Endodermal cell (in vitro differentiated cells): Measurements from ENCODE around the gene GRIP1. TPM values are rescaled to one million over a fixed set of nuclear protein-coding genes. Genes with fewer than 3 reads are reported as not detected.

Experiments used
- DNase-seq: peaks from one replicate; pipeline ENCODE4 v3.0.0-alpha.2; 2017
- H3K27ac ChIP-seq: 2 replicates; pipeline ENCODE4 v1.5.1; 2013; ENCODE audit warnings: mild to moderate bottlenecking, low read depth, low read length, moderate library complexity
- H3K27me3 ChIP-seq: 2 replicates; pipeline ENCODE4 v1.6.1; 2013; ENCODE audit warnings: mild to moderate bottlenecking, low read length, moderate library complexity; ENCODE audit not compliant: insufficient read depth, control insufficient read depth, poor library complexity, severe bottlenecking
- H3K36me3 ChIP-seq: 2 replicates; pipeline ENCODE4 v1.7.0; 2013; ENCODE audit warnings: mild to moderate bottlenecking, low read length, moderate library complexity; ENCODE audit not compliant: control insufficient read depth, insufficient read depth
- H3K4me1 ChIP-seq: one replicate; pipeline ENCODE4 v1.7.0; 2013; ENCODE audit warnings: low read length; ENCODE audit not compliant: control insufficient read depth, insufficient read depth
- H3K4me3 ChIP-seq: 2 replicates; pipeline ENCODE4 v1.5.1; 2013; ENCODE audit warnings: mild to moderate bottlenecking, low read length, moderate library complexity
- H3K9ac ChIP-seq: 2 replicates; pipeline ENCODE4 v1.6.1; 2013; ENCODE audit warnings: mild to moderate bottlenecking, low read length, moderate library complexity; ENCODE audit not compliant: poor library complexity, severe bottlenecking; ENCODE audit errors: extremely low read depth
- H3K9me3 ChIP-seq: 2 replicates; pipeline ENCODE4 v1.6.1; 2013; ENCODE audit warnings: mild to moderate bottlenecking, low read length, moderate library complexity; ENCODE audit not compliant: control insufficient read depth
- H3K27ac Mint-ChIP-seq: 2 replicates; pipeline ENCODE4 v1.8.0; 2020; ENCODE audit warnings: mixed read lengths
- H3K27me3 Mint-ChIP-seq: 2 replicates; pipeline ENCODE4 v1.8.0; 2021; ENCODE audit warnings: mild to moderate bottlenecking, mixed read lengths; ENCODE audit not compliant: insufficient read depth
- H3K36me3 Mint-ChIP-seq: 2 replicates; pipeline ENCODE4 v1.8.0; 2020; ENCODE audit warnings: low read depth, mixed read lengths
- H3K4me1 Mint-ChIP-seq: 2 replicates; pipeline ENCODE4 v1.8.0; 2020; ENCODE audit warnings: mixed read lengths
- H3K4me3 Mint-ChIP-seq: 2 replicates; pipeline ENCODE4 v1.8.0; 2020; ENCODE audit warnings: mild to moderate bottlenecking, moderate library complexity, mixed read lengths
- H3K9me3 Mint-ChIP-seq: 2 replicates; pipeline ENCODE4 v1.8.0; 2020; ENCODE audit warnings: mild to moderate bottlenecking, mixed read lengths
- CTCF ChIP-seq: fragments of 200-600 bp; sonication (generic); conservative IDR thresholded peaks from 2 replicates; pipeline ENCODE4 v1.5.0; 2021; ENCODE audit warnings: antibody characterized with exemption, mild to moderate bottlenecking
- WGBS, 2 experiments: methylation state at CpG; one replicate each; pipeline versions ENCODE4 v1.1.5 to v1.1.7; 2013; ENCODE audit warnings: missing lambda C conversion rate in 2 of 2, mixed read lengths in 1 of 2; ENCODE audit not compliant: insufficient coverage in 1 of 2, insufficient read length in 1 of 2; 5-methylcytosine and 5-hydroxymethylcytosine counted together
- long read RNA-seq, 4 experiments: library from polyadenylated mRNA in 2 of 4; library from RNA in 1 of 4; library from capped mRNA in 1 of 4; stranded (forward) in 3 of 4; unstranded in 1 of 4; transcript quantifications; one replicate each; pipeline ENCODE4 v2.0.0, GENCODE V29; 2020 to 2021; ENCODE audit warnings: inconsistent platforms in 1 of 4
- polyA plus RNA-seq, 2 experiments: library from polyadenylated mRNA; stranded (reverse); fragments of 50-300 nt; gene quantifications; one replicate each; pipeline ENCODE4 v1.2.3, GENCODE V29; 2013
- total RNA-seq, 2 donors: library from RNA; stranded (reverse); fragmentation: NEBNext Ultra II Directional in 1 of 2; extraction: Animal tissue kit (Norgen Biotek cat#: 25700) in 1 of 2; gene quantifications; 2 replicates in 1 of 2; 3 replicates in 1 of 2; pipeline ENCODE4 v1.2.1, GENCODE V29; 2021

The GRIP1 gene
- 10 to 100 TPM; 41.0 to 47.6 TPM for total RNA-seq
- 32.7 TPM for polyA plus RNA-seq (2013, experiment 1 of 2)
- polyA plus RNA-seq (2013, experiment 2 of 2): 26.7 TPM
- long read RNA-seq, experiment 1, partial matches to known transcripts: 0 of 4 reads
- long read RNA-seq, experiment 1, other reads (novel, unspliced or antisense): 4 of 4 reads
- long read RNA-seq, experiment 2, partial matches to known transcripts: 5 of 23 reads
- long read RNA-seq, experiment 2, other reads (novel, unspliced or antisense): 17 of 23 reads
- long read RNA-seq, experiment 3, partial matches to known transcripts: 9 of 15 reads
- long read RNA-seq, experiment 3, other reads (novel, unspliced or antisense): 6 of 15 reads
- long read RNA-seq, experiment 4, partial matches to known transcripts: 0 of 1 reads
- long read RNA-seq, experiment 4, other reads (novel, unspliced or antisense): 1 of 1 reads

- Mint-ChIP-seq H3K9me3 (no peaks in the 10 kb centered on the region), H3K4me1 (peaks cover 35% of the 10 kb centered on the region), H3K27ac (peak within 1 kb of the TSS; percentile 27), H3K4me3 (no peak within 1 kb of the TSS), H3K27me3 (no peaks in the 10 kb centered on the region), H3K36me3 (no peaks in the 10 kb centered on the region)
- DNase-seq: peak; percentile 76
- Histone ChIP-seq H3K9ac (no peak within 1 kb of the TSS), H3K27me3 (no peaks in the 10 kb centered on the region), H3K27ac (no peak within 1 kb of the TSS), H3K36me3 (no peaks in the 10 kb centered on the region), H3K4me3 (no peak within 1 kb of the TSS), H3K4me1 (peaks cover 8% of the 10 kb centered on the region), H3K9me3 (no peaks in the 10 kb centered on the region)
- 76 to 84% methylated on average over 11 to 16 of the region's 16 CpGs for WGBS, 2 experiments
- no peak for TF ChIP-seq CTCF
These were observed at the start of gene GRIP1 for GRCh38 chr12:66678338-66679275. Gene GRIP1, minus strand, starts transcription at chr12:66679076. Its CDS starts 172 bp downstream, at chr12:66678904.

GRCh38 chr12:66726556-66726955 is 47.7 kb upstream of the GRIP1 start:
- Histone ChIP-seq H3K4me1 (no peaks in the 10 kb centered on the region), H3K9ac (no peak overlapping the region), H3K36me3 (no peaks in the 10 kb centered on the region), H3K9me3 (no peaks in the 10 kb centered on the region), H3K27me3 (no peaks in the 10 kb centered on the region), H3K27ac (no peak overlapping the region), H3K4me3 (no peak overlapping the region)
- H3K4me3 Mint-ChIP-seq: no peak overlapping the region
- H3K36me3 Mint-ChIP-seq: no peaks in the 10 kb centered on the region
- H3K27me3 Mint-ChIP-seq: peaks cover 2% of the 10 kb centered on the region
- TF ChIP-seq CTCF: no peak
- no peak for DNase-seq
- no peak overlapping the region for H3K27ac Mint-ChIP-seq
- peaks cover 2% of the 10 kb centered on the region for H3K4me1 Mint-ChIP-seq
- no peaks in the 10 kb centered on the region for H3K9me3 Mint-ChIP-seq
- WGBS, 2 experiments: 87 to 93% methylated on average over 4 of the region's 4 CpGs

- 83% methylated on average over 2 of the region's 3 CpGs; no CpG with 5 or more reads in 1 of the 2 experiments for WGBS, 2 experiments
- no peak for DNase-seq
- no peaks in the 10 kb centered on the region for H3K4me1 ChIP-seq
- H3K27ac ChIP-seq: no peak overlapping the region
- H3K9ac ChIP-seq: no peak overlapping the region
- no peaks in the 10 kb centered on the region for H3K27me3 ChIP-seq
- H3K9me3 ChIP-seq: no peaks in the 10 kb centered on the region
- no peak overlapping the region for H3K27ac Mint-ChIP-seq
- H3K4me3 Mint-ChIP-seq: no peak overlapping the region
- no peaks in the 10 kb centered on the region for H3K9me3 Mint-ChIP-seq
- peaks cover 2% of the 10 kb centered on the region for H3K4me1 Mint-ChIP-seq
- H3K27me3 Mint-ChIP-seq: peaks cover 2% of the 10 kb centered on the region
- TF ChIP-seq CTCF: no peak
- H3K36me3 ChIP-seq: no peaks in the 10 kb centered on the region
- H3K36me3 Mint-ChIP-seq: no peaks in the 10 kb centered on the region
- no peak overlapping the region for H3K4me3 ChIP-seq
These were observed 46.2 kb upstream of the GRIP1 start for GRCh38 chr12:66725031-66725430.
